BJ (cell line): ENCODE results near the gene LCOR. TPM values are rescaled to one million over a fixed set of nuclear protein-coding genes. Genes with fewer than 3 reads are reported as not detected.
A peak's percentile ranks its signal among the peaks of the same experiment; 100 is the strongest.

Source experiments
- CTCF ChIA-PET: fragments of 350-600 bp; formaldehyde crosslinking; extraction: SDS; loops from one replicate; lab custom pipeline; 2021; ENCODE audit warnings: antibody characterized with exemption, inconsistent platforms; lab: Yijun Ruan, JAX
- POLR2A ChIA-PET: fragments of 300-600 bp; sonication (Branson Sonifier 250); formaldehyde crosslinking; extraction: SDS; loops from one replicate; lab custom pipeline; 2021; ENCODE audit warnings: antibody characterized with exemption; lab: Charles Lee
- DNase-seq: peaks from one replicate; pipeline ENCODE4 v3.0.0-alpha.2; 2011; ENCODE audit warnings: low read depth
- H3K27me3 ChIP-seq: 2 replicates; pipeline ENCODE4 v1.6.0; 2011; ENCODE audit warnings: low read length; ENCODE audit not compliant: control insufficient read depth, insufficient read depth
- H3K36me3 ChIP-seq: 2 replicates; pipeline ENCODE4 v1.5.1; 2011; ENCODE audit warnings: low read length; ENCODE audit not compliant: control insufficient read depth, insufficient read depth
- H3K4me3 ChIP-seq: 2 replicates; pipeline ENCODE4 v1.5.1; 2011; ENCODE audit warnings: low read depth, mild to moderate bottlenecking, control low read depth, low read length
- CTCF ChIP-seq: IDR thresholded peaks from 2 replicates; pipeline ENCODE4 v1.5.1; 2011; ENCODE audit warnings: low read depth, mild to moderate bottlenecking, control low read depth, inconsistent platforms, low read length, moderate library complexity; ENCODE audit not compliant: insufficient read depth
- polyA plus RNA-seq: library from polyadenylated mRNA; depleted of rRNA; stranded (reverse); fragments of >200 nt; gene quantifications from 2 replicates; pipeline ENCODE4 v1.2.3, GENCODE V29; 2011

LCOR gene
- polyA plus RNA-seq, 1 experiment, result 4.9 TPM

- POLR2A ChIA-PET, result no interaction called here
- CTCF ChIA-PET, result interaction anchor here (1.0 to 3.6 kb wide), 8 partner anchors 9 to 651 kb away, joined by 3 to 51 read pairs (median 4); no protein-coding TSS in a partner anchor
- Histone ChIP-seq H3K27me3 (peaks cover 10% of the 10 kb centered on the region), H3K36me3 (no peaks in the 10 kb centered on the region), H3K4me3 (no peak overlapping the region)
- peak; percentile 53 for TF ChIP-seq CTCF
- no peak for DNase-seq
These were observed 193.6 kb downstream of the LCOR start for GRCh38 chr10:97025613-97026242.

DNA sequence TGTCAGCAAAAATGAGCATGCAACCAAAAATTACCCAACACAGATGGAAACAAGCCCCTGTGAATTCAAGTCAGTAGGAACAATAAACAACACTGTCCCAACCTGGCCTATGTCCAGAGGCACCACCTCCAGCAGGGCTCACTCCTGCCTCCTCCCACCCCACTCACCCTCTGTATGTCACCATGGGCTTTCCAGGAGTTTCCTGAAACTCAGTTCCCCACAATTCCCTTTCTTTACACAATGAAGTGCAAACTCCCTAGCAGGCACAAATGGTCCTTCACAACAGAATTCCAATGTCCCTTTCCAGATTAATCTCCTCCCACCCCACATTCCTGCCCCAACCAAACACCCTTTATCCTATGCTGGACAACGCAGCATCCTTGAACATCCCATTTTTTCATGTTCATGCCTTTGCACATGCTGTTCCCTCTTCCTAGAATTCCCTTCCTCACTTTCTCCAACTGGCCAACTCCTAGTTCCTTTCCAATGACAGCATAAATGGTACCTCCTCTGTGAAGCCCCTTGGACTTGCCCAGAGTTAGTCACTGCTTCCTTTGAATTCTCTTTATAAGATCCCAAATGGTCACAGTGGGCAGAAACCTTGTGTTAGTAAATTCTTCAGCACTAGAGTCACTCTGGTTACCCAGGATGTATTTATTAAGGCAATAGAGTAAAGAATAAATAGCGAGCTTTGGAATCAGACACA is 196.2 kb downstream of the LCOR start:
- ChIA-PET CTCF (interaction anchor here (0.9 to 1.4 kb wide), 3 partner anchors 9 to 44 kb away, joined by 3 to 4 read pairs (median 3); no protein-coding TSS in a partner anchor), POLR2A (no interaction called here)
- Histone ChIP-seq H3K27me3 (peaks cover 15% of the 10 kb centered on the region), H3K4me3 (no peak overlapping the region), H3K36me3 (no peaks in the 10 kb centered on the region)
- TF ChIP-seq CTCF, result no peak
- peak; percentile 39 for DNase-seq

- no peak for DNase-seq
- CTCF ChIA-PET, result interaction anchor here (1.2 kb wide), 1 partner anchor 9 kb away, joined by 4 read pairs; no protein-coding TSS in a partner anchor
- Histone ChIP-seq H3K4me3 (no peak overlapping the region), H3K27me3 (peaks cover 15% of the 10 kb centered on the region), H3K36me3 (no peaks in the 10 kb centered on the region)
- POLR2A ChIA-PET, result no interaction called here
- no peak for TF ChIP-seq CTCF
These were observed 196.7 kb downstream of the LCOR start for GRCh38 chr10:97028832-97029178.

- ChIA-PET CTCF (interaction anchor here (1.2 kb wide), 1 partner anchor 8 kb away, joined by 4 read pairs; no protein-coding TSS in a partner anchor), POLR2A (no interaction called here)
- Histone ChIP-seq H3K36me3 (no peaks in the 10 kb centered on the region), H3K27me3 (peaks cover 15% of the 10 kb centered on the region), H3K4me3 (no peak overlapping the region)
- DNase-seq, result no peak
- no peak for TF ChIP-seq CTCF
These were observed 197.2 kb downstream of the LCOR start for GRCh38 chr10:97029271-97029670.

GRCh38 chr10:97030894-97031293 is 198.8 kb downstream of the LCOR start:
- no peak for TF ChIP-seq CTCF
- CTCF ChIA-PET, result interaction anchor here (0.9 kb wide), 1 partner anchor 10 kb away, joined by 3 read pairs; no protein-coding TSS in a partner anchor
- DNase-seq, result no peak
- Histone ChIP-seq H3K4me3 (no peak overlapping the region), H3K36me3 (no peaks in the 10 kb centered on the region), H3K27me3 (peaks cover 22% of the 10 kb centered on the region)
- POLR2A ChIA-PET, result no interaction called here
